Tibial nerve (tissue), 4 donors: Measurements from ENCODE around the gene ACTR3C. TPM values are rescaled to one million over a fixed set of nuclear protein-coding genes. Genes with fewer than 3 reads are reported as not detected.

Source experiments
- DNase-seq, 2 donors: peaks; one replicate each; pipeline ENCODE4 v3.0.0-alpha.2; 2019; ENCODE audit warnings: low spot score in 2 of 2
- H3K27ac ChIP-seq, 4 donors: fragments of 200-600 bp; sonication (generic) in 3 of 4; one replicate each; pipeline ENCODE4 v1.5.1; 2017 to 2019; ENCODE audit warnings: mild to moderate bottlenecking in 1 of 4
- H3K27me3 ChIP-seq, 2 donors: fragments of 200-600 bp; sonication (generic) in 1 of 2; one replicate each; pipeline versions ENCODE4 v1.5.1 to v1.6.0; 2017 to 2019
- H3K36me3 ChIP-seq, 3 donors: fragments of 200-600 bp; sonication (generic); one replicate each; pipeline ENCODE4 v1.5.1; 2018 to 2019
- H3K4me1 ChIP-seq, 4 donors: fragments of 200-600 bp; sonication (generic) in 3 of 4; one replicate each; pipeline ENCODE4 v1.5.1; 2017 to 2019
- H3K4me3 ChIP-seq, 4 donors: fragments of 200-600 bp; sonication (generic) in 3 of 4; one replicate each; pipeline ENCODE4 v1.5.1; 2017 to 2019; ENCODE audit warnings: mild to moderate bottlenecking in 1 of 4, moderate library complexity in 1 of 4
- H3K9me3 ChIP-seq, 4 donors: fragments of 200-600 bp; sonication (generic) in 3 of 4; one replicate each; pipeline ENCODE4 v1.5.1; 2017 to 2019
- EP300 ChIP-seq, 2 donors: sonication (generic); formaldehyde crosslinking; IDR thresholded peaks; one replicate each; pipeline ENCODE4 v1.6.1; 2017; ENCODE audit warnings: antibody characterized with exemption in 2 of 2, mild to moderate bottlenecking in 1 of 2
- POLR2A ChIP-seq, 2 donors: fragments of 450-650 bp; IDR thresholded peaks; one replicate each; pipeline ENCODE4 v1.6.1; 2017; ENCODE audit warnings: antibody characterized with exemption in 2 of 2, mild to moderate bottlenecking in 2 of 2, moderate library complexity in 2 of 2
- WGBS, 2 donors: methylation state at CpG; one replicate each; pipeline ENCODE4 v1.1.5; 2018; 5-methylcytosine and 5-hydroxymethylcytosine counted together
- total RNA-seq, 4 donors: library from RNA; depleted of rRNA; stranded (reverse); fragments of >200 nt; gene quantifications; one replicate each; pipeline ENCODE4 v1.1.0, GENCODE V29; 2016
- TF ChIP-seq, protein P1 (sequence below), 5 experiments: fragments of 200-600 bp in 3 of 5; fragments of 450-650 bp in 2 of 5; sonication (generic) in 3 of 5; IDR thresholded peaks; one replicate each; pipeline ENCODE4 v1.5.1; 2016 to 2019; ENCODE audit warnings: antibody characterized with exemption in 5 of 5, mild to moderate bottlenecking in 3 of 5, moderate library complexity in 2 of 5

The ACTR3C gene
- total RNA-seq, 4 donors from 2014 or later = 0.44 to 2.3 (median 0.94) TPM

DNA sequence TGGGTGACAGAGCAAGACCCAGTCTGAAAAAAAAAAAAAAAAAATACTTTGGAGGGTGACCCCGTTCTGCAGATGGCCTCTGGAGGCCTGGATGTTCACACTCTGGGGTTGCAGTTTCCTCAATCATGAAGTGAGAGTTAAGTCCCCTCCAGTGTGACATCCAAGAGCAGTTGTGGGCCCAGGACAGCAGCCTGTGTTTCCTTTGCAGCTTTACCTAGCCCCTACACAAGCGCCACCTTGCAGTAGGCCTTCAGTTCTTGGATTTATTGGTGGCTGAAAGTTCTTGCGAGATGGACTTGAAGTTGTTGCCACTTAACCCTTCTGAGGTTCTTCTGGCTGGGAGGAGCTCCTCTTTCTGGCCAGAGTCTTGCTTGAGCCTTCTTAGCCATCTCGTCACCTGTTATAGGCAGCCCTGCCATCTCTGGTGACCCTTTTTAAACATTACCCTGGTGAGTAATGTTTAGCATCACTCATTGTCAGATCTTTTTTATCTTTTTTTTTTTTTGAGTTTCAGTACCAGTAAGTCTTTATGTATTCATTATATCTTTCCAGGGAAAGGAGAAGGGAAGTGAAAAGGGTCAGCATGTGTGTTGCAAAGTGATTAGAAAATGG lies 3.4 kb upstream of the ACTR3C start:
- Histone ChIP-seq H3K4me1 (peaks cover 0 to 27% (median 0%) of the 10 kb centered on the region in 4 donors), H3K27ac (no peak overlapping the region), H3K36me3 (peaks cover 0 to 47% (median 0%) of the 10 kb centered on the region in 3 donors), H3K27me3 (peaks cover 0 to 13% of the 10 kb centered on the region in 2 donors), H3K9me3 (no peaks in the 10 kb centered on the region), H3K4me3 (no peak overlapping the region)
- DNase-seq = no peak
- TF ChIP-seq, protein P1, sequence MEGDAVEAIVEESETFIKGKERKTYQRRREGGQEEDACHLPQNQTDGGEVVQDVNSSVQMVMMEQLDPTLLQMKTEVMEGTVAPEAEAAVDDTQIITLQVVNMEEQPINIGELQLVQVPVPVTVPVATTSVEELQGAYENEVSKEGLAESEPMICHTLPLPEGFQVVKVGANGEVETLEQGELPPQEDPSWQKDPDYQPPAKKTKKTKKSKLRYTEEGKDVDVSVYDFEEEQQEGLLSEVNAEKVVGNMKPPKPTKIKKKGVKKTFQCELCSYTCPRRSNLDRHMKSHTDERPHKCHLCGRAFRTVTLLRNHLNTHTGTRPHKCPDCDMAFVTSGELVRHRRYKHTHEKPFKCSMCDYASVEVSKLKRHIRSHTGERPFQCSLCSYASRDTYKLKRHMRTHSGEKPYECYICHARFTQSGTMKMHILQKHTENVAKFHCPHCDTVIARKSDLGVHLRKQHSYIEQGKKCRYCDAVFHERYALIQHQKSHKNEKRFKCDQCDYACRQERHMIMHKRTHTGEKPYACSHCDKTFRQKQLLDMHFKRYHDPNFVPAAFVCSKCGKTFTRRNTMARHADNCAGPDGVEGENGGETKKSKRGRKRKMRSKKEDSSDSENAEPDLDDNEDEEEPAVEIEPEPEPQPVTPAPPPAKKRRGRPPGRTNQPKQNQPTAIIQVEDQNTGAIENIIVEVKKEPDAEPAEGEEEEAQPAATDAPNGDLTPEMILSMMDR (IDR thresholded peaks at IDR 0.05) = no peak
- TF ChIP-seq POLR2A (IDR thresholded peaks at IDR 0.05) (no peak), EP300 (IDR thresholded peaks at IDR 0.05) (no peak)
- WGBS, 2 donors = 84 to 87% methylated on average over 4 of the region's 4 CpGs

DNA sequence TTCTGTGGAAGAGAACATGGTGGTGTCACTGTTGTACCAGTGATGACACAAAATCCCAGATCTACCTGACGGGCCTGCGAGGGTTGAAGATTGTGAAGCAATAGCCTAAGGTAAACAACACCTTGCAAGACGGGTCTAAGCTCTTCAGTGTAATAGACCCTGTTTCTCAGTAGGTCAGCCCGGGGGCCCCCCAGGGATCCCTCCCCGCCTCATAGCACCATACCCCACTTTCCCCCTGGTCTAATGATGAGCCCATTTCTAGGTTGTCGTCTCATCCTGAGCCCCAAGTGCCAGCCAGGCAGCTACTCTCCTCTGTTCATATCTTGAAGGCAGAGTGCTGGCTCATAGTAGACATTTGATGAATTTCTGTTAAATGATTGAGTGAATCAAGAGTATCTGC lies 2.6 kb upstream of the ACTR3C start:
- Histone ChIP-seq H3K36me3 (peaks cover 0 to 40% (median 0%) of the 10 kb centered on the region in 3 donors), H3K27me3 (peaks cover 0 to 13% of the 10 kb centered on the region in 2 donors), H3K27ac (no peak overlapping the region), H3K4me3 (no peak overlapping the region), H3K4me1 (peaks cover 0 to 27% (median 0%) of the 10 kb centered on the region in 4 donors), H3K9me3 (no peaks in the 10 kb centered on the region)
- DNase-seq = no peak
- no peak for TF ChIP-seq POLR2A (IDR thresholded peaks at IDR 0.05)
- TF ChIP-seq, protein P1 (IDR thresholded peaks at IDR 0.05) = no peak
- no peak for TF ChIP-seq EP300 (IDR thresholded peaks at IDR 0.05)
- 93 to 94% methylated on average over 6 of the region's 6 CpGs for WGBS, 2 donors

DNA sequence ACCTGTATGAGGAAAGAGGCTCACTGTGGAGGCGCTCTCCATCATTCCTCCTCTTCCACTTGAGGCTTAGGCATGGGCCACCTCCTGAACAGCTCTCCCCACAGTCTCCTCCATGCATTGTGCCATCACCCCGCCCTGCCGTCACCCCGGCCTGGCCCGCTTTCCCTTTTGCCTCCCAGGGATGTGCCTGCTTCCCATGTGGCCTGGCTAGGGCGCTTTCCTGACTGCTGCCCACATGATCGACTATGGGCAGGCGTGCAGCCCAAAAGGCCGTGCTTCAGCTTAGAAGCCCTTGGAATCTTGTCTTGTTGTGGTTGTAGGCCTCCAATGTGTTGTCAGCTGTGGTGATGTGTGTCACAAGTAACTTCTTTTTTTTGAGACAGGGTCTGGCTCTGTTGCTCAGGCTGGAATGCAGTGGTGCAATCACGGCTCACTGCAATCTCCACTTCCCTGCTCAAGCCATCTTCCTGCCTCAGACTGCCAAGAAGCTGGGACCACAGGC lies 1.8 kb upstream of the ACTR3C start:
- Histone ChIP-seq H3K4me3 (no peak overlapping the region), H3K36me3 (peaks cover 0 to 32% (median 0%) of the 10 kb centered on the region in 3 donors), H3K27me3 (peaks cover 0 to 13% of the 10 kb centered on the region in 2 donors), H3K4me1 (peaks cover 0 to 27% (median 0%) of the 10 kb centered on the region in 4 donors), H3K27ac (peak overlapping the region in 3 of 4 donors; percentile 78 to 89 (median 82)), H3K9me3 (no peaks in the 10 kb centered on the region)
- WGBS, 2 donors = 96% methylated on average over 10 of the region's 10 CpGs
- no peak for DNase-seq
- TF ChIP-seq EP300 (IDR thresholded peaks at IDR 0.05) (no peak), POLR2A (IDR thresholded peaks at IDR 0.05) (no peak)
- TF ChIP-seq, protein P1 (IDR thresholded peaks at IDR 0.05) = no peak

DNA sequence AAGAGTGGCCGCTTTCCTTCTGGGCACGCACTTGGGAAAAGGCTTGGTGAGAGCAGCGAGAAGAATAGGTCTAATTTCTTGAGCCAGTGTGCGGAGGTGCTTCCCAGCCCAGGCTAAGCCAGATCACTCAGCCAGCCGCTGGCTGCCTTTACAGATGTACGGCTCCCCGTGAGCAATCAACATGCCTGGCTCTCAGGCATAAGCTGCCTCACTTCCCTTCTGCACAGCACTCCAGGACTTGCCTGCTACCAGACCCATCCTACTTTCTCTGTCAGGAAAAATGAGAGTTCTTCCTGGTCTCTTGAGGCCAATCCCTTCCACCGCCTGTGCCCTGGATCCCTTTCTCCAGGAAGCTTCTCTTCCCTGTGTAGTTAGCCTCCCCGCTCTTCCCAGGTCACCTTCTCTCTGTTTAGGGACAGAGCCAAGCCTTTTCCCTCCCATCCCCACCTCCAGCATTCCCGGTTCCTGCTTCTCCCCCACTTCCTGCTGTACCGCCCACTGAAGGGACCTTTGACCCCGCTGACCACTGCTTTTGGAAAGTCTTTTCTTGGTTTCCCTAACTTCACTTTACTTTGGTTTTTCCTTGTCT lies 1.1 kb upstream of the ACTR3C start:
- no peak for DNase-seq
- peak overlapping the region in 1 of 4 donors; percentile 77 for H3K4me3 ChIP-seq
- H3K27ac ChIP-seq = peak overlapping the region in 3 of 4 donors; percentile 78 to 89 (median 82)
- TF ChIP-seq EP300 (IDR thresholded peaks at IDR 0.05) = no peak
- no peak for TF ChIP-seq POLR2A (IDR thresholded peaks at IDR 0.05)
- TF ChIP-seq, protein P1 (IDR thresholded peaks at IDR 0.05) = no peak
- H3K4me1 ChIP-seq = peaks cover 0 to 27% (median 0%) of the 10 kb centered on the region in 4 donors
- no peaks in the 10 kb centered on the region for H3K9me3 ChIP-seq
- WGBS, 2 donors = 49 to 57% methylated on average over 12 of the region's 12 CpGs
- peaks cover 0 to 25% (median 0%) of the 10 kb centered on the region in 3 donors for H3K36me3 ChIP-seq
- peaks cover 0 to 13% of the 10 kb centered on the region in 2 donors for H3K27me3 ChIP-seq
